IPS-18c (cell line): ENCODE results near the gene IRGQ.
A peak's percentile ranks its signal among the peaks of the same experiment; 100 is the strongest.
"Not testable (repeated sequence)": the region's sequence is repeated elsewhere in the genome, so short reads cannot be mapped to it uniquely, and the experiment has no call there.

Experiments
- H3K4me3 ChIP-seq: 2 replicates; pipeline ENCODE4 v1.7.0; 2013; ENCODE audit warnings: low read depth, mild to moderate bottlenecking, low read length, moderate library complexity; ENCODE audit not compliant: insufficient read depth
- H3K9me3 ChIP-seq: one replicate; pipeline ENCODE4 v1.6.1; 2013; ENCODE audit warnings: mild to moderate bottlenecking, low read length, moderate library complexity; ENCODE audit not compliant: control insufficient read depth, insufficient read depth

IRGQ gene

GRCh38 chr19:43595999-43596841 lies at the start of gene IRGQ, which contains the start of gene ZNF576:
Gene IRGQ (minus strand): TSS chr19:43596134. CDS start chr19:43595338, 796 bp downstream.
Gene ZNF576 (plus strand): TSS chr19:43596595. CDS start chr19:43597109, 514 bp downstream.
- Histone ChIP-seq H3K9me3 (no peaks in the 10 kb centered on the region), H3K4me3 (peak within 1 kb of the TSS; percentile 80)

- H3K4me3 ChIP-seq: no peak overlapping the region
- H3K9me3 ChIP-seq: peaks cover 5% of the 10 kb centered on the region
Observed at GRCh38 chr19:43644181-43644580, 48.2 kb upstream of the IRGQ start.

GRCh38 chr19:43643326-43643725 lies 47.4 kb upstream of the IRGQ start:
- Histone ChIP-seq H3K9me3 (peaks cover 5% of the 10 kb centered on the region), H3K4me3 (no peak overlapping the region)

- Histone ChIP-seq H3K9me3 (no peaks in the 10 kb centered on the region), H3K4me3 (no peak overlapping the region)
Observed at GRCh38 chr19:43642531-43642930, 46.6 kb upstream of the IRGQ start.

GRCh38 chr19:43641333-43641732 lies 45.4 kb upstream of the IRGQ start:
- no peak overlapping the region for H3K4me3 ChIP-seq
- H3K9me3 ChIP-seq: no peaks in the 10 kb centered on the region

- peak overlapping the region; percentile 76 for H3K4me3 ChIP-seq
Observed at GRCh38 chr19:43640424-43640757, 44.5 kb upstream of the IRGQ start.

GRCh38 chr19:43639519-43640423 lies 43.8 kb upstream of the IRGQ start, which contains the start of gene CADM4:
Gene CADM4 (minus strand): TSS chr19:43639850. CDS start chr19:43639790, 60 bp downstream.
- peak within 1 kb of the TSS; percentile 76 for H3K4me3 ChIP-seq
- no peaks in the 10 kb centered on the region for H3K9me3 ChIP-seq

More at GRCh38 chr19:43640424-43640757, 44.5 kb upstream of the IRGQ start:
- no peaks in the 10 kb centered on the region for H3K9me3 ChIP-seq

- Histone ChIP-seq H3K4me3 (peak overlapping the region; percentile 37), H3K9me3 (no peaks in the 10 kb centered on the region)
Observed at GRCh38 chr19:43638995-43639518, 43.1 kb upstream of the IRGQ start.

- Histone ChIP-seq H3K4me3 (no peak overlapping the region; the same call in 1 of the 2 replicates), H3K9me3 (no peaks in the 10 kb centered on the region)
Observed at GRCh38 chr19:43638214-43638994, 42.5 kb upstream of the IRGQ start.

GRCh38 chr19:43636121-43636683 lies 40.3 kb upstream of the IRGQ start:
- H3K9me3 ChIP-seq: no peaks in the 10 kb centered on the region
- no peak overlapping the region for H3K4me3 ChIP-seq

GRCh38 chr19:43635561-43635940 lies 39.6 kb upstream of the IRGQ start:
- H3K9me3 ChIP-seq: not testable (repeated sequence)
- H3K4me3 ChIP-seq: peak overlapping the region; percentile 54; the same call in 1 of the 2 replicates

- no peaks in the 10 kb centered on the region for H3K9me3 ChIP-seq
- peak overlapping the region; percentile 54 for H3K4me3 ChIP-seq
Observed at GRCh38 chr19:43634872-43635560, 39.1 kb upstream of the IRGQ start.

GRCh38 chr19:43634506-43634871 lies 38.6 kb upstream of the IRGQ start:
- Histone ChIP-seq H3K9me3 (no peaks in the 10 kb centered on the region), H3K4me3 (peak overlapping the region; percentile 54)

GRCh38 chr19:43634068-43634467 lies 38.1 kb upstream of the IRGQ start:
- Histone ChIP-seq H3K9me3 (no peaks in the 10 kb centered on the region), H3K4me3 (no peak overlapping the region)

GRCh38 chr19:43633520-43633919 lies 37.6 kb upstream of the IRGQ start:
- Histone ChIP-seq H3K9me3 (no peaks in the 10 kb centered on the region), H3K4me3 (no peak overlapping the region)

- Histone ChIP-seq H3K4me3 (no peak overlapping the region), H3K9me3 (no peaks in the 10 kb centered on the region)
Observed at GRCh38 chr19:43631491-43631890, 35.6 kb upstream of the IRGQ start.
